ENCODE measurements around the gene GDPD5.

GRCh38 chr11:75496305-75496752 is 29.4 kb downstream of the GDPD5 start:
- TF ChIP-seq CTCF (IDR thresholded peaks at IDR 0.05) = no peak
- TF ChIP-seq EZH2 (IDR thresholded peaks at IDR 0.05; ENCODE audit: borderline replicate concordance, insufficient read depth, low read depth, low read length, poor library complexity, severe bottlenecking) = no peak
